Left cardiac atrium (tissue), 2 donors: ENCODE measurements around the gene RPS3A. TPM values are rescaled to one million over a fixed set of nuclear protein-coding genes. Genes with fewer than 3 reads are reported as not detected.

Experiments
- total RNA-seq, 2 donors: library from RNA; stranded (reverse); fragmentation: NEBNext Ultra II Directional; extraction: Animal tissue kit (Norgen Biotek cat#: 25700); gene quantifications; one replicate each; pipeline ENCODE4 v1.2.1, GENCODE V29; 2021
- donor health status: DM: no; HTN: yes; CAD: no; lungs with severe emphysema.
- donor health status: DM: yes; HTN: yes; CAD: no.

RPS3A gene
- total RNA-seq, 2 donors from 2014 or later = 1,101 to 1,193 TPM

Other genes with a start within 250 kb of the RPS3A start
- 10 to 100 TPM; 20.0 to 25.7 TPM for gene LRBA, start 84.3 kb upstream of the RPS3A start, total RNA-seq
- not detected for gene PRSS48, start 177.5 kb downstream of the RPS3A start, total RNA-seq
- gene SH3D19, start 226.0 kb downstream of the RPS3A start, total RNA-seq = 10 to 100 TPM; 88.0 to 94.7 TPM